ENCODE measurements around the gene TSPAN3. TPM values are rescaled to one million over a fixed set of nuclear protein-coding genes. Genes with fewer than 3 reads are reported as not detected.

The TSPAN3 gene
- total and polyA plus RNA-seq, 4 donors, result 49.3 to 82.8 (median 78.7) TPM

- 79% methylated on average over 12 of the region's 12 CpGs for WGBS
- Histone ChIP-seq H3K36me3 (ENCODE audit: control insufficient read depth in 4 of 4, insufficient read depth in 3 of 4, low read depth in 1 of 4, low read length in 3 of 4) (no peaks in the 10 kb centered on the region), H3K9me3 (ENCODE audit: control insufficient read depth in 4 of 4, low read length in 3 of 4) (no peaks in the 10 kb centered on the region), H3K27me3 (ENCODE audit: control insufficient read depth in 4 of 4, insufficient read depth in 4 of 4, low read length in 3 of 4) (no peaks in the 10 kb centered on the region), H3K9ac (ENCODE audit: low read depth in 1 of 2, low read length in 2 of 2) (no peak overlapping the region), H3K27ac (ENCODE audit: low read depth in 1 of 2, low read length in 2 of 2) (no peak overlapping the region), H3K4me1 (ENCODE audit: control insufficient read depth in 4 of 4, insufficient read depth in 4 of 4, low read length in 3 of 4) (peaks cover 0 to 6% (median 0%) of the 10 kb centered on the region in 4 donors), H3K4me3 (ENCODE audit: low read depth in 1 of 3, low read length in 3 of 3) (no peak overlapping the region)
- TF ChIP-seq RAD21 (IDR thresholded peaks at IDR 0.05) (no peak), NR2F2 (IDR thresholded peaks at IDR 0.05) (no peak), GABPA (IDR thresholded peaks at IDR 0.05 in 1 of 2, conservative IDR thresholded peaks at IDR 0.05 in 1 of 2) (no peak), RXRA (IDR thresholded peaks at IDR 0.05) (no peak), SP1 (IDR thresholded peaks at IDR 0.05) (no peak), FOXA1 (IDR thresholded peaks at IDR 0.05) (no peak), HNF4G (IDR thresholded peaks at IDR 0.05) (no peak), FOXA2 (IDR thresholded peaks at IDR 0.05) (no peak), ZBTB33 (IDR thresholded peaks at IDR 0.05) (no peak), EGR1 (IDR thresholded peaks at IDR 0.05; ENCODE audit: low read depth in 2 of 2) (no peak)
- TF ChIP-seq, protein P1, sequence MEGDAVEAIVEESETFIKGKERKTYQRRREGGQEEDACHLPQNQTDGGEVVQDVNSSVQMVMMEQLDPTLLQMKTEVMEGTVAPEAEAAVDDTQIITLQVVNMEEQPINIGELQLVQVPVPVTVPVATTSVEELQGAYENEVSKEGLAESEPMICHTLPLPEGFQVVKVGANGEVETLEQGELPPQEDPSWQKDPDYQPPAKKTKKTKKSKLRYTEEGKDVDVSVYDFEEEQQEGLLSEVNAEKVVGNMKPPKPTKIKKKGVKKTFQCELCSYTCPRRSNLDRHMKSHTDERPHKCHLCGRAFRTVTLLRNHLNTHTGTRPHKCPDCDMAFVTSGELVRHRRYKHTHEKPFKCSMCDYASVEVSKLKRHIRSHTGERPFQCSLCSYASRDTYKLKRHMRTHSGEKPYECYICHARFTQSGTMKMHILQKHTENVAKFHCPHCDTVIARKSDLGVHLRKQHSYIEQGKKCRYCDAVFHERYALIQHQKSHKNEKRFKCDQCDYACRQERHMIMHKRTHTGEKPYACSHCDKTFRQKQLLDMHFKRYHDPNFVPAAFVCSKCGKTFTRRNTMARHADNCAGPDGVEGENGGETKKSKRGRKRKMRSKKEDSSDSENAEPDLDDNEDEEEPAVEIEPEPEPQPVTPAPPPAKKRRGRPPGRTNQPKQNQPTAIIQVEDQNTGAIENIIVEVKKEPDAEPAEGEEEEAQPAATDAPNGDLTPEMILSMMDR (IDR thresholded peaks at IDR 0.05; ENCODE audit: low read depth, low read length, missing input control), result no peak
- TF ChIP-seq, protein P2, sequence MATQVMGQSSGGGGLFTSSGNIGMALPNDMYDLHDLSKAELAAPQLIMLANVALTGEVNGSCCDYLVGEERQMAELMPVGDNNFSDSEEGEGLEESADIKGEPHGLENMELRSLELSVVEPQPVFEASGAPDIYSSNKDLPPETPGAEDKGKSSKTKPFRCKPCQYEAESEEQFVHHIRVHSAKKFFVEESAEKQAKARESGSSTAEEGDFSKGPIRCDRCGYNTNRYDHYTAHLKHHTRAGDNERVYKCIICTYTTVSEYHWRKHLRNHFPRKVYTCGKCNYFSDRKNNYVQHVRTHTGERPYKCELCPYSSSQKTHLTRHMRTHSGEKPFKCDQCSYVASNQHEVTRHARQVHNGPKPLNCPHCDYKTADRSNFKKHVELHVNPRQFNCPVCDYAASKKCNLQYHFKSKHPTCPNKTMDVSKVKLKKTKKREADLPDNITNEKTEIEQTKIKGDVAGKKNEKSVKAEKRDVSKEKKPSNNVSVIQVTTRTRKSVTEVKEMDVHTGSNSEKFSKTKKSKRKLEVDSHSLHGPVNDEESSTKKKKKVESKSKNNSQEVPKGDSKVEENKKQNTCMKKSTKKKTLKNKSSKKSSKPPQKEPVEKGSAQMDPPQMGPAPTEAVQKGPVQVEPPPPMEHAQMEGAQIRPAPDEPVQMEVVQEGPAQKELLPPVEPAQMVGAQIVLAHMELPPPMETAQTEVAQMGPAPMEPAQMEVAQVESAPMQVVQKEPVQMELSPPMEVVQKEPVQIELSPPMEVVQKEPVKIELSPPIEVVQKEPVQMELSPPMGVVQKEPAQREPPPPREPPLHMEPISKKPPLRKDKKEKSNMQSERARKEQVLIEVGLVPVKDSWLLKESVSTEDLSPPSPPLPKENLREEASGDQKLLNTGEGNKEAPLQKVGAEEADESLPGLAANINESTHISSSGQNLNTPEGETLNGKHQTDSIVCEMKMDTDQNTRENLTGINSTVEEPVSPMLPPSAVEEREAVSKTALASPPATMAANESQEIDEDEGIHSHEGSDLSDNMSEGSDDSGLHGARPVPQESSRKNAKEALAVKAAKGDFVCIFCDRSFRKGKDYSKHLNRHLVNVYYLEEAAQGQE (IDR thresholded peaks at IDR 0.05), result no peak
- TF ChIP-seq, protein P3, sequence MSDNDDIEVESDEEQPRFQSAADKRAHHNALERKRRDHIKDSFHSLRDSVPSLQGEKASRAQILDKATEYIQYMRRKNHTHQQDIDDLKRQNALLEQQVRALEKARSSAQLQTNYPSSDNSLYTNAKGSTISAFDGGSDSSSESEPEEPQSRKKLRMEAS (IDR thresholded peaks at IDR 0.05), result no peak
- TF ChIP-seq, protein P4, sequence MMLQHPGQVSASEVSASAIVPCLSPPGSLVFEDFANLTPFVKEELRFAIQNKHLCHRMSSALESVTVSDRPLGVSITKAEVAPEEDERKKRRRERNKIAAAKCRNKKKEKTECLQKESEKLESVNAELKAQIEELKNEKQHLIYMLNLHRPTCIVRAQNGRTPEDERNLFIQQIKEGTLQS (IDR thresholded peaks at IDR 0.05), result no peak
- no peak for DNase-seq (ENCODE audit: low spot score)
Measured at GRCh38 chr15:77031376-77032050, 39.4 kb downstream of the TSPAN3 start.

- no peak for TF ChIP-seq GABPA (IDR thresholded peaks at IDR 0.05 in 1 of 2, conservative IDR thresholded peaks at IDR 0.05 in 1 of 2)
- no peaks in the 10 kb centered on the region for H3K9me3 ChIP-seq (ENCODE audit: control insufficient read depth in 4 of 4, low read length in 3 of 4)
- peaks cover 0 to 6% (median 0%) of the 10 kb centered on the region in 4 donors for H3K4me1 ChIP-seq (ENCODE audit: control insufficient read depth in 4 of 4, insufficient read depth in 4 of 4, low read length in 3 of 4)
- H3K9ac ChIP-seq (ENCODE audit: low read depth in 1 of 2, low read length in 2 of 2), result no peak overlapping the region
- WGBS, result 89% methylated on average over 10 of the region's 10 CpGs
- H3K27ac ChIP-seq (ENCODE audit: low read depth in 1 of 2, low read length in 2 of 2), result no peak overlapping the region
- H3K27me3 ChIP-seq (ENCODE audit: control insufficient read depth in 4 of 4, insufficient read depth in 4 of 4, low read length in 3 of 4), result no peaks in the 10 kb centered on the region
- DNase-seq (ENCODE audit: low spot score), result peak; percentile 28
- H3K36me3 ChIP-seq (ENCODE audit: control insufficient read depth in 4 of 4, insufficient read depth in 3 of 4, low read depth in 1 of 4, low read length in 3 of 4), result no peaks in the 10 kb centered on the region
- no peak overlapping the region for H3K4me3 ChIP-seq (ENCODE audit: low read depth in 1 of 3, low read length in 3 of 3)
Measured at GRCh38 chr15:77030928-77031375, 40.0 kb downstream of the TSPAN3 start.

Measured in liver (tissue), 9 donors.